HG03354 (cell line): ENCODE data around the gene KLHDC3.

Source experiments
- ATAC-seq: cut with Tn5 transposase; IDR thresholded peaks from one replicate; pipeline ENCODE4 v1.9.1; 2021; ENCODE audit warnings: mild to moderate bottlenecking; ENCODE audit not compliant: unreplicated experiment, poor library complexity, severe bottlenecking

The KLHDC3 gene

GRCh38 chr6:43052225-43052841, 38.3 kb downstream of the KLHDC3 start:
- ATAC-seq, result no peak

GRCh38 chr6:43052842-43053544, 38.9 kb downstream of the KLHDC3 start:
- ATAC-seq, result peak; percentile 15

- ATAC-seq, result peak; percentile 91
Measured at GRCh38 chr6:43053545-43054205, 39.6 kb downstream of the KLHDC3 start, which contains the start of gene CUL7. Gene CUL7, minus strand, starts transcription at chr6:43053851. Its CDS starts 1,063 bp downstream, at chr6:43052788.

- no peak for ATAC-seq
Measured at GRCh38 chr6:43054206-43054943, 40.3 kb downstream of the KLHDC3 start.

GRCh38 chr6:43055966-43056365, 41.9 kb downstream of the KLHDC3 start:
- ATAC-seq, result no peak

- no peak for ATAC-seq
Measured at GRCh38 chr6:43058531-43058930, 44.5 kb downstream of the KLHDC3 start.

- ATAC-seq, result peak; percentile 91
Measured at GRCh38 chr6:43059168-43060033, 45.4 kb downstream of the KLHDC3 start, which contains the start of the genes KLC4 and MRPL2. Gene KLC4, plus strand, starts transcription at chr6:43059631. Its CDS starts 1,705 bp downstream, at chr6:43061336. Gene MRPL2, minus strand, starts transcription at chr6:43059434. Its CDS starts 53 bp downstream, at chr6:43059381.

- ATAC-seq, result no peak
Measured at GRCh38 chr6:43060034-43060754, 46.1 kb downstream of the KLHDC3 start.

GRCh38 chr6:43060755-43061633, 46.9 kb downstream of the KLHDC3 start:
- no peak for ATAC-seq

GRCh38 chr6:43061861-43062260, 47.8 kb downstream of the KLHDC3 start:
- no peak for ATAC-seq

- ATAC-seq, result no peak
Measured at GRCh38 chr6:43062818-43063217, 48.8 kb downstream of the KLHDC3 start.

- no peak for ATAC-seq
Measured at GRCh38 chr6:43070028-43070632, 56.1 kb downstream of the KLHDC3 start.
